ENCODE measurements around the gene PTPRD.

GRCh38 chr9:8408575-8409190 lies 2204.1 kb downstream of the PTPRD start:
- TF ChIP-seq CTCF (conservative IDR thresholded peaks at IDR 0.05; ENCODE audit: low read depth, low read length): no peak
- no peak for TF ChIP-seq EZH2 (IDR thresholded peaks at IDR 0.05; ENCODE audit: borderline replicate concordance, low read depth, low read length, poor library complexity, severe bottlenecking)
